Measurements from ENCODE around the gene DDIAS.
"Not testable (repeated sequence)": the region's sequence is repeated elsewhere in the genome, so short reads cannot be mapped to it uniquely, and the experiment has no call there.

Gene DDIAS

GRCh38 chr11:82927264-82927880, 25.8 kb downstream of the DDIAS start:
- DNase-seq = peak; percentile 61

GRCh38 chr11:82929121-82929520, 27.6 kb downstream of the DDIAS start:
- no peak for DNase-seq

DNA sequence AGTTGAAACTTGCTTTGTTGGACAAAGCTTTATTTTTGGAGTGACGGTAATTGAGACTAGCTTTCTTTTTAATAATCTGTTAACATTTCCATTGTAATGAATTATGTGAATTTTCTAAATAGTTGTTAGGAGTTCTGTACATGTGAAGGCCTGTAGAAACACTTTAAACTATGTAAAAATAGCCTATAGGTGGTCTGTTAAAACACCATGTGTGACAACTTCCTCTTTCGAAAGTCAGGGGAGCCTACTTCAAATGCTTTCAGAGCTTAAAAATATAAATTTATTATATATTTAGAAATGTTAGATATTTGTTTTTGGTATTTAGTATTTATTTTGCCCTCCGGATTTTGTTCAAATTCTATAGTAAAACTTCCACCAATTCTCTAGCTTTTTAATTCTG, 28.7 kb downstream of the DDIAS start:
- DNase-seq = no peak

DNA sequence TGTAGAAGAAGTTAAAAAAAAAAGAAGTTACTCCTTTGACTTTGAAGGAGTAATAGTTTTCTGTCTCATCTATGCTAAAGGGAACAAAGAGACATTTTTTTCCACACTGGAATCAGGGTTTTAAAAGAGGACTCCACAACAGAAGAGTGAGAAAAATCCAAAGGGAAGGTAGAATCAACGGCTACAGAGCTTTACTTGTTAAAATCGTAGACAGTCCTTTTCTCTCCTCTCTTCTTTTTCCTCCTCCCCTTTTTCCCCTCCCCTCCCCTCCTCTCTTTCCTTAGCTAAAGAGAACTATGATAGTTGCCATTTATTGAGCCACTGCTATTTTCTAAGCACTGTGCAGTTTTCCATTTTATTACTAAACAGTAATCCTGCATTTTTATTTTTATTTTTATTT, 29.2 kb downstream of the DDIAS start:
- DNase-seq = no peak

- no peak for DNase-seq
Observed at GRCh38 chr11:82932564-82932963, 31.0 kb downstream of the DDIAS start.

- DNase-seq = no peak
Observed at GRCh38 chr11:82936261-82936660, 34.7 kb downstream of the DDIAS start.

DNA sequence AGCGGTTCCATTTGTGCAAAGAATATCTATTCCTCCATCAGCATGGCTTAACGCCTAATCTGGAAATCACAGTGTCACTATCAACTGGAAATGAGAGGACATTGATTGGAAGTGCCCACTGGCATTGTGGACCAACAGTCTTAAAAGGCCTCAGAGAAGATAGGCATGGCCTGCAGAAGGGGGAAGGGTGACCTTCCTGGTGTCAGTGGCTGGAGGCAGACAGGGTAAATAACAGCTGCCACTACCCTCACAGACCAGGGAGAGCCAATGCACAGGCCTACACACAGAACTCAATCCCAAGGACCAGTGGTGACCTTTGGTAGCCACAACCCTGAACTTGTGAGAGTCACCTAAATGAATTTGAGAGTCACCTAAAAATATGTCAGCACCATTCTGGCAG, 36.0 kb downstream of the DDIAS start:
- DNase-seq = no peak

GRCh38 chr11:82939456-82939855, 37.9 kb downstream of the DDIAS start:
- DNase-seq = no peak

DNA sequence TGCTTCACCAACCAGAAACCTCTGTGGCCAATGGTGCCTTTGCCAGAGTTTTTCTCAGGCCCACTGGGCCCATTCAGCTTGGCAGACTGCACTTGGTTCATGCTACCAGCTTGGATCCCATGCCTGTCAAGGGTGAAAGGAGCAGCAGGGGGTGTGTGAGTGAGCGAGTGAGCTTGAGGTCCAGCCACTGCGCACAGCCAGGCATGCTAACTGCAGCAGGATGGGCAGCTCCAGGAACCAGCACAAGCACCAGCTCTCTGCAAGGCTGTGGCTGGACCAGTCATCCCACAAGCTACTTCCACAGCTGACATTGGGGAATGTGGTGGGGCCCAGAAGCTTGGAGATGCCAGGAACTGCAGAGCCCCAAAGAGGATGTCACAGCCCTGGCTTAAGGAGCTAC, 40.8 kb downstream of the DDIAS start:
- DNase-seq = no peak

DNA sequence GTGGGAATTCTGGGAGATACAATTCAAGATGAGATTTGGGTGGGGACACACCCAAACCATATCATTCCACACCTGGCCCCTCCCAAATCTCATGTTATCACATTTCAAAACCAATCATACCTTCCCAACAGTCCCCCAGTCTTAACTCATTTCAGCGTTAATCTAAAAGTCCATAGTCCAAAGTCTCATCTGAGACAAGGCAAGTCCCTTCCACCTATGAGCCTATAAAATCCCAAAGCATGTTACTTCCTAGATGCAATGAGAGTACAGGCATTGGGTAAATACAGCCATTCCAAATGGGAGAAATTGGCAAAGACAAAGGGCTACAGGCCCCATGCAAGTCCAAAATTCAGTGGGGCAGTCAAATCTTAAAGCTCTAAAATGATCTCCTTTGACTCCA, 41.9 kb downstream of the DDIAS start:
- DNase-seq = not testable (repeated sequence)

DNA sequence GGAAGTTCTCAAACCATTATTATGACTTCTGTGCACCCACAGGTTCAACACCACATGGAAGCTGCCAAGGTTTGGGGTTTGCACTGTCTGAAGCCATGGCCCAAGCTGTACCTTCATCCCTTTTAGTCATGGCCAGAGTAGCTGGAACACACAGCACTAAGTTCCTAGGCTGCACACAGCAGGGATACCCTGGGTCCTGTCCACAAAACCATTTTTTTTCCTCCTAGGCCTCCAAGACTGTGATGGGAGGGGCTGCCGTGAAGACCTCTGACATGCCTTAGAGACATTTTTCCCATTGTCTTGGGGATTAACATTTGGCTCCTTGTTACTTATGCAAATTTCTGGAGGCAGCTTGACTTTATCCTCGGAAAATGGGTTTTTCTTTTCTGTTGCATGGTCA, 42.7 kb downstream of the DDIAS start:
- DNase-seq = no peak

DNA sequence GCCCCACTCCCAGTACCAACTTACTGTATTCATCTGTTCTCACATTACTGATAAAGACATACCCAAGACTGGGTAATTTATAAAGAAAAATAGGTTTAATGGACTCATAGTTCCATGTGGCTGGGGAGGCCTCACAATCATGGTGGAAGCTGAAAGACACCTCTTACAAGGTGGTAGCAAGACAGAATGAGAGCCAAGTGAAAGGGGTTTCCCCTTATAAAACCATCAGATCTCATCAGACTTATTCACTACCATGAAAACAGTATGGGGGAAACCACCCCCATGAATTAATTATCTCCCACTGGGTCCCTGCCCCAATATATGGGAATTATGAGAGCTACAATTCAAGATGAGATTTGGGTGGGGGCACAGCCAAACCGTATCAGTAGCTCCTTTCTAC, 43.5 kb downstream of the DDIAS start:
- DNase-seq = not testable (repeated sequence)

DNA sequence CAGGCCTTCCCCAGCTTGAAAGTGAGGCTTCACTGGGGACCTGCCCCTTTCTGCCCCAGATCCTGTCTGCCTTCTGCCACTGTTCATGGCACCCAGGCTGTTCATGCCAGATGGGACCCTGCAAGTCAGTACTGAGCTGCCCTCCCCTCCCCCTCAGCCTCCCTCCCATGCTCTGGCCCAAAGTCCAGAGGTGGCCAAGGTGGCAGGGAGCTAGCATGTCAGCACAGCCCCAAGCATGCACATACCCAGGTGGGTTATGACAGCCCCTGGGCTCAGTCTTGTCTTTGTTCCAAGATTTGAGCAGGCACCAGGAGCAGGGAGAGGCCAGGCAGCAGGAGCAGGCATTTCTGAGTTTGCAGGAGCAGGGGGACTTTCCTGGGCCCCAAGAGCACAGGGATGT, 44.1 kb downstream of the DDIAS start:
- no peak for DNase-seq

DNA sequence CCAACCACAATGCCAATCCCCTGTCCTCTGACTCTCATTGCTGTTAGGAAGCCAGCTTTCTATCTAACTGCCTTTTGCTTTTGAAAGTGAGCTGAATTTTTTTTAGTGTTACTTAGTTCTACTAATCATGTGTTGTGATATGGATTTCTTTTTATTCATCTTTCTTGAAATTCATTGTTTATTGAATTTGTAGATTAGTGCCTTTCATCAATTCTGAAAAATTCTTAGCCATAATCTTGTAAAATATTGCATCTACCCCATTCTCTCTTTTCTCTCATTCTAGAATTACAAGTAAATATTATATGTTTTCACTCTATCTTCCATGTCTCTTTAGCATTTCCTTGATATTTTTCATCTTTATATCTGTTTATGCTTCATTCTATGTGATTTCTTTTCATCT, 47.8 kb downstream of the DDIAS start:
- no peak for DNase-seq

DNA sequence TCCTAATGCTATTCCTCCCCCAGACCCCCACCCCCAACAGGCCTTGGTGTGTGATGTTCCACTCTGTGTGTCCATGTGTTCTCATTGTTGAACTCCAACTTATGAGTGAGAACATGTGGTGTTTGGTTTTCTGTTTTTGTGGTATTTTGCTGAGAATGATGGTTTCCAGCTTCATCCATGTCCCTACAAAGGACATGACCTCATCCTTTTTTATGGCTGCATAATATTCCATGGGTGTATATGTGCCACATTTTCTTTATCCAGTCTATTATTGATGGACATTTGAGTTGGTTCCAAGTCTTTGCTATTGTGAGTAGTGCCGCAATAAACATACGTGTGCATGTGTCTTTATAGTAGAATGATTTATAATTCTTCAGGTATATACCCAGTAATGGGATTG, 49.0 kb downstream of the DDIAS start:
- DNase-seq = not testable (repeated sequence)

GRCh38 chr11:82955736-82956453, 54.4 kb downstream of the DDIAS start:
- DNase-seq = not testable (repeated sequence)

DNA sequence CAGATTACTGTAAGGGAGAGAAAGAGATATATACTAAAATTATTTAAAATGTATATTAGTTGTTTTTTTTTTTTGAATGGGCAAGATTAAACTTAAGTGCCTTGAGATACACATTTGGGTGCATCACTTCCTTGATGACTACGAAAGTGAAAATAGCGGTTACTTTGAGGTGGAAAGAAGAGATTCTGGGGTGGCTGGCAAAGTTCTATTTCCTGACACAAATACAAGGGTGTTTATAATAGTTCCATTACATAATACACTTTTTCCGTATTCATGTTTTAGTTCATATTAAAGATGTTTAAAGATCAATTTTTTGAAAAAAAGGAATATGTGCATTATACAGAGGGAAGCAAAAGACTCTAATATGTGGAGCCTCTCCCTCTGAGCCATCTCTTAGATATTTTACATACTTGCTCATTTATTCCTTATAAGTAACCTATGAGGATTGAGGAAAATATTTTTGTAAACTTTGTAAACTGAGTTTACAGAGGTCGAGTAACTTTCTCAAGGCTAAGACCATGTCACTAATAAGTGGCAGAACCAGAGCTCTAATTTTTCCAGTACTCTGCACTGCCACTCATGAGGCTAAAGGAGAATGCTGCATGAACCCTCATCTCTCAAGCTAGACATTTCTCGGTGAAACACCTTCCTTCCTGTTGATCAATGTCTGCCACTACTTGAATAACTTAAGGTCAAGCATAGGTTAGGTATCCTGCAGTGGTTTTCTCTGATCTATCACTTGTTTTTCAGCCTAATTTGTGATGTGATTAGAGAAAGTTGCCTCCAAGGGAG, 58.6 kb downstream of the DDIAS start:
- DNase-seq = no peak

DNA sequence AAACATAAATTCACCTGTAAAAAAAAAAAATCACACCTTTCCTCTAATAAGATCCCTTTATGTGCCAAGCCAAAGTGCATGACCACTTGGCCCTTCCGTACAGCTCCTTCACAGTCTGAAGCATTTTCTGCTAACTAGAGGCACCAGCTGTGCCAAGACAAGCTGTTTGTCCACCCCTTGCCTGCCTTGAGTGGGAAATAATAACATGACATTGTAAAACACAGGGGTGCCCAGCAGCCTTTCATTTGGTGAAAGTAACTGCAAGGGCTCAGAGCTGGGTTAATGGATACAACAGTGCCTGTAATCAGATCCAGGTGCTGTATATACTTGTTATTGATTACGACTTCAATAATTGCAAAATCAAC, 59.2 kb downstream of the DDIAS start:
- DNase-seq = no peak

- DNase-seq = not testable (repeated sequence)
Observed at GRCh38 chr11:82962021-82962420, 60.5 kb downstream of the DDIAS start.

DNA sequence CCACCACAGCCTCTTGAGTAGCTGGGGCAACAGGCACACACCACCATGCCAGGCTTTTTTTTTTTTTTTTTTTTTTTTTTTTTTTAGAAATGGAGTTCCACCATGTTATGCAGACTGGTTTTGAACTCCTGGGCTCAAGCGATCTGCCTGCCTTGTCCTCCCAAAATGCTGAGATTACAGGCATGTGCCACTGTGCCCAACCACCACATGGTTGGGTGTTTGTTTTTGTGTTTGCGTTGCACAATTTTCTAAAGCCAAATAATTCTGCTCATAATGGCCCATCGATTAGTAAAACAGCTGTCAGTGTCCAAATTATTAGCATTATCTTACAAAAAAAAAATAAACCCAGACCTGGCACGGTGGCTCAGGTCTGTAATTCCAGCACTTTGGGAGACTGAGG, 65.8 kb downstream of the DDIAS start:
- no peak for DNase-seq

GRCh38 chr11:82969811-82970210, 68.3 kb downstream of the DDIAS start:
- no peak for DNase-seq

GRCh38 chr11:82970507-82971083, 69.1 kb downstream of the DDIAS start:
- DNase-seq = not testable (repeated sequence)

- peak; percentile 74 for DNase-seq
Observed at GRCh38 chr11:82971519-82971946, 70.0 kb downstream of the DDIAS start.

GRCh38 chr11:82972103-82972502, 70.6 kb downstream of the DDIAS start:
- DNase-seq = no peak

All from KG1 (cell line).